Nucleus accumbens (tissue), 56 donors: ENCODE data around the gene GFRA4.

Experiments used
- DNase-seq, 56 donors: peaks; one replicate each; lab custom pipeline; 2025; lab: John Stamatoyannopoulos, UW

The GFRA4 gene, protein sequence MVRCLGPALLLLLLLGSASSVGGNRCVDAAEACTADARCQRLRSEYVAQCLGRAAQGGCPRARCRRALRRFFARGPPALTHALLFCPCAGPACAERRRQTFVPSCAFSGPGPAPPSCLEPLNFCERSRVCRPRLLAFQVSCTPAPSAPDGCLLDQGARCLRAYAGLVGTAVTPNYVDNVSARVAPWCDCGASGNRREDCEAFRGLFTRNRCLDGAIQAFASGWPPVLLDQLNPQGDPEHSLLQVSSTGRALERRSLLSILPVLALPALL

DNA sequence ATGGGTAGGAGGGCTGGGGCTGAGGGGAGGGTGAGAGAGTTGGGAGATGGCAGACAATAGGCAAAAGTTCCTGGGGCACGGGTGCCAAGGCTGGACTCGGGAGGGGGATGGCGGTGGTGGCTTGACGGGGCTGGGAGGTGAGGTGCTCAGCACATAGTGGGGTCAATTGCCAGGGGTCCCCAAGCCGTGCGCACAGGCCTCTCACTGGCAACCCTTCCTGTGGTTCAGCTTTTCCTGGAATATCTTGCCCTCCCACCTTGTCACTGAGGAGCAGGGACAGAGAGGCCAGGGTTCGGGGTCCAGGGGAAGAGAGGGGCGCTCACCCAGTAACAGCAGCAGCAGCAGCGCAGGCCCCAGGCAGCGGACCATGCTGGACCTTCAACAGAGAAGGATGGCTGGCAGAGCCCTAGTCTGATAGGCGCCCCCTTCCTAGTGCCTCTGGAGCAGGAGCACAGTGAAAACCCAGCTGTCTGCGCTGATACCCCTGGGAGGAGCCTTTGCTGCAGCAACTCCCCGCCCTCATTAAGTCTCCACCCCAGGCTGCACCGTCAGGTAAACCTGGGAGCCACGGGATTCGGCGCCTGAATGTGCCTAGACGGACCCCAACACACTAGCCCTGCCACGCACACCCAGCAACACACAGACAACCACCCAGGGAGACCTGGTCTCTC, at the start of gene GFRA4:
TSS of gene GFRA4 (minus strand) at position 369 of the 671 bp plus-strand sequence. CDS start at position 369, 0 bp downstream.
- DNase-seq, result no peak

DNA sequence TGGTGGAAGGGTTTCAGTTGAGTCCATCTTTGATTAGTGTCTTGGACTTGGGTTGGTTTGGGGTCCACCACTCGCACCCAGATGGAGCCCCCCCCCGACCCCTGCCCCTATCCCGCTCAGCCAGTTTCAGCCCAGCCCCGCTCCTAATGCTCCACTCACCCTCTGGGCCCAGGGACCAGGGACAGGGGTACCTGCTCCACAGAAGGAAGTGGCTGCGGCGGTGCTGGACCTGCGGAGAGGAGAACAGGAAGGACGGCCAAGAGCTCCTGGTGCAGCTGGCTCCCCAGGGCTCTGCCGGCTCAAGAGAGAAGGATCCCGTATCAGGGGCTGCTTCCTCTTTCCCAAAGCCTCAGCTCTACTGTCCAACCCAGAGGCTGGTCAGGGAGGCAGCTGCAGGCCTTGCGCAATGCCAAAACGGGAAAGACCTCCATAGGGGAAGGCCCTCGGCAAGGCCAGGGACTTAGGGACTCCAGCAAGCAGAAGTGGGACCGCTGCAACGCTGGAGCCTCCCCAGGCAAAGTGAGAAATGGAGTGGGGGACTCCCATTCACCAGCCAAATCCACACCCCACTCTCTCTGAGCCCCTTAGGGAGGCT, 49.2 kb upstream of the GFRA4 start, which contains the start of gene SIGLEC1:
TSS of gene SIGLEC1 (minus strand) at position 322 of the 595 bp plus-strand sequence. CDS start 5,472 bp downstream, outside the sequence.
- peak in 14 of 56 donors; percentile 5 to 47 (median 15) for DNase-seq

DNA sequence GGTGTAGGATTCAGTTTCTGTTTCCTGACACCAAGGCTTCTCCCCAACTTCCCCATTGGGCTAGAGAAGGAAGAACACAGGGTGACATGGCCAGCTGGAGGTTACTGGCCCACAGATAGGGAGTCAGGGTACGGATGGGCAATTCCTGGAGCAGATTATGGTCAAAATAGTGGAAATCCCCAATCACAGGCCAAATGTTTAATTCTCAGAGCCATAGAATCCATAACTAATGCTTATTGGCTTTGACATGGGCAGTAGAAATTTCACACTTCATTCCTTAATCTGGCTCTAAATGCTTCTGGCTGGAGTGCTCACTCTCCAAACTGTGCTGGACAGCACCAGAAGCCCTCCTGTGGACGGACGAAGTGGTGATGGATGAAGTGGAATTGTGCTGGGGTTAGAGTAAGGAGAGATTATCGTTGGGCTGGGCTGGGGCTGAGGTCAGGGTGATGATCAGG, 48.3 kb upstream of the GFRA4 start:
- no peak for DNase-seq

DNA sequence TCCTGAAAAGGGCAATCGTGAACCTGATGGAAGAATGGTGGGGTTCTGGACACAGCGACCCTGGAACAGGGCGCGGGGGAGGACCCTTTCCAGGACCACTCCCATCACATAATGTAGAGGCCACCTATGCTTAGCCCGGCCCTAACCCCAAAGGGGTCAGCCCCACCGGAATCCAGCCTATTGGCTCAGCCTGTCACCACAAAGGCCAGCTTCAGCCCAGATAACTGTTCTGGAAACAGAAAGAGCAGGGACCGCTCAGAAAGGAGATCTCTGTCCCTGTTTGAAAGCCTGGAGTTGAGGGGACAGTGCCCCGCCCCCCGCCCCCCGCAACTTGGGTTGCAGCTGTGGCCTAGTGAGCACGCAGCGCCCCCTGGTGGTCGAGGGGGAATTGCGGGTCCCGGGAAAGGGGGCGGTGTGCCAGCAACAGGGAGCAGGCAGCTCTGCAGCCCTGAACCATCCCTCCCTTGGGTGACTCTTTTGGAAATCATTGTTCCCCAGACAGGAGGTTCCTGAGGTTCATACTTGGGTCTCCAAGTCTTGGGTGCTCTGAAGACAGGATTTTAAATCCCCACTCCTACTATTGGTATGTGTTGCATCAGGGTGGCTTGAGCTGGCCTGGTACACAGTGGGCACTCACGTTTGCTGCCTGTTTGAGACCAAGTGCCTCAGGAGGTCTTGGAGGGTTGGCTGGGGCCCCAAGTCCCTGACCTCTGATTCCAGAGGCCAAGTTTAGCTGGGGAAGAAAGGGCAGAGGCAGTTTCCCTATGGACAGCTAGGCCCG, 47.7 kb upstream of the GFRA4 start:
- peak in 48 of 56 donors; percentile 8 to 87 (median 52) for DNase-seq

DNA sequence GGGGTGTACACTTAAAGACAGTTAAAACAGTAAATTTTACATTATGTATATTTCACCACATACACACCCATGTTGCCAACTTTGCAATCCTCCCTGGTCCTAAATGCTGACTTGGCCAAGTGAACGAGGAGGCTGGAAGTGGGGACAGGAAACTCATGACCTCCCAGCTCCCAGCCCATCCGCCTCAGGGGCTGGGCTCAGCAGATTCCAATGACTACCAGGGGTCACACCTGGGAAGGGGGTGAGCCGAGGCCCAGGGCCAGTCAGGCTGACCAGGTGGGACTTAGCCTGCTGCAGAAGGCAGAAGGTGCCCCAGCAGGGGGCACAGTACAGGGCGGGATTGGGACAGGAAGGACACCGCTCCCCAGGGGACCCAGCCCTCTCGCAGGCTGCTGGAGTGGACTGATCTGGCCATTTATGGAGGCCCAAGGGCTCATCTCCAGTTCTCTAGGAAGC, 46.8 kb upstream of the GFRA4 start:
- no peak for DNase-seq

DNA sequence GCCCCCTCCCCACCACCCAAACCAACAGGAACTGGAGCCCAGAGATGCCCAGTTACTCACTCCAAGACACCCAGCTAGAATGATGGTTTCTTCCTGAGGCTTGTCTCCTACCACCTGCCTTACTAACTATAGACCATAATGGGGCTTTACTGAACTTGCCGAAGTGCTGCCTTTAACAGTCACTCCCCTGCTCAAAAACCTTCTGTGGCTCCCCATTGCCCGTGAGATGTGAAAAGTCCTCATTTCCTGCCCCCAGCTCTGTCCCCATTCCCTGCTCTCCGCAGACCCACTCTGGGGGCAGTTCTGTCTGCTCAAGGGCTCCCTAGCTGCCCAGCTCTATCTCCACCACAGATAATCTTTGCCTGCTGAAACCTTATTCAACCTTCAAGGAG, 44.3 kb upstream of the GFRA4 start:
- DNase-seq, result no peak

DNA sequence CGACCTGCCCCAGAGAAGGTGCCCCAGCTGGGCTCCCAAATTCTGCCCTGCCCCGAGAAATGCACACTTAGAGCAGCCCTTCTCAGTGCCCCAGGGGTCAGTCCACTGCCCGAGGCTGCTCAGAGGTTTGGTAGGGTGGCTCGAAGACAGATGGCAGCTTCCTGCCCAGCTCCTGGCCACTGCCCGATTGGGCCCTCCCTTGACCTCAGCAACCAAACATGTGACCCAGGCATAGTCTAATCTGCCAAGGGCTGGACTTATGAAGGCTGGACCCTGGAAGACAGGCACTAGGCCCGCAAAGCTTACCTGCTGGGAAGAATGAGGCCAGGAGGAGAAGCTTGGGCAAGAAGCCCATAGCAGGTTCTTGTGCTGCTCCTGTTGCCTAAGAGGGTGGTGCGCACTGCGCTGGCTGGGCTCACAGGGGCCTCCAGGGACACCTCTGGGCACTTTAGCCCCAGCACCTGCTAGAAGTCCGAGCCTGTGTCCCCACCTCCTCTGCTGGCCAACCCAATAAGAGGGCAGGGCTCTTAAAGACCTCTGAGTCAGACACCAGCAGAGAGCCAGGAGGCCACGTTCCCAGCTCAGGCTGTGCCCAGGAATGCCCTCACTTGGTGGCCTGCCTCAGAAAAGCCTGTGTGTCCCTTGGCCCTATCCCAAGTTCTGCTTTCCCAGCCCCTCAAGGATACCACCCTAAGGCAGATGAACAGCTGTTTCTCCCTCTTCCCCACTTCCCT, 43.7 kb upstream of the GFRA4 start:
- DNase-seq, result peak in 1 of 56 donors; percentile 22

DNA sequence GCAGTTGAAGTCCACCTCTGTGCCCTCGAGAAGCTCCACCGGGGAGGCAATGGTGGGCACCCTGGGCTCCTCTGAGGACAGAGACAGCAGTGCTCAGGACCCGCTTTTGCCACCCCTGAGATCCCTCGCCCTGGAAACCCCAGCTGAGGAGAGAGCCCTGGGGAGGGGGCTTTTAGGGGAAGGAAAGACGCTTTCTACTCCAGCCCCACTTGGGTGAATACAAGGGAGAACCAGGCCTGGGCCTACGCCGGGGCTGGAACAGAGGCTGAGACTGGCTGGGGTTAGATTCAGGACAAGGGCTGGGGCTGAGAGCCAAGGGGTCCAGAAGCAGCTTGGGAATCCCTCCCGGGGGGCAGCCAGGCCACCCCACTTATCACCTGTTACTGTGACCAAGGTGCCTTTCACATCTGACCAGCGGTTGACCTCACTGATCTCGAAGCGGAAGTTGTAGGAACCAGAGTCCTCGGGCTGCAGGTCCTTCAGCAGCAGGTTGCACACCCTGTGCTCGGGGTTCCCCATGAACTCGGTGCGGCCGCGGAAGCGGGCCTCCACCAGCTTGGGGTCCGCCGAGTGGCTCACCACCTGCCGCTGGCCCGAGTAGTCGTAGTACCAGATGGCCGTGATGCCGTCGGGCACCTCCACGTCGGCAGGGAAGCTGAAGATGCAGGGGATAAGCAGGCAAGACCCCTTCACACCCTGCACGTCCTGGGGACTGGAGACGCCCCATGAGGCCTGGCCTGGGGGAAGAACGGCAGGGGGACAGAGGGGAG, 43.0 kb upstream of the GFRA4 start:
- no peak for DNase-seq

DNA sequence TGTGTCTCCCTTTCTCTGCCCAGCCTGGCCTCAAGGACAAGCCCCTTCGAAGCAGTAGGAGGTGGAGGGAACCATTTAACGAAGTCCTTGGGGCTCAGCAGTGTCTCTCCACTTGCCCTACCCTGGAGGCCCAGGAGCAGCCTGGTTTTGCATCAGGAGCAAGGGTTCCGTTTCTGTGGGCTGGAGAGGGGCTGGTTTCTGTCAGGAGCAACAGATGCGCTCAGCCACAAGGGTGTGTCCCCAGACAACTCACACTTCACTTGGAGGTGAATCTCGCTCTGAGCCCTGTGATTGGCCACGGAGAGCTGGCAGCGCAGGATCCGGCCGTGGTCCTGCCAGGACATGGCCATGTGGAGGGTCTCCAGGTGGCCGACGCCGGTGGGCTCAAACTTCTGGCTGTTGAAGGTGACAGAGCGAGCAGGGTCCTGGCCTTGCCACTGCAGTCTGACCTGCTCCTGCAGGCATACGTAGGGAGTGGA, 42.3 kb upstream of the GFRA4 start:
- DNase-seq, result no peak

DNA sequence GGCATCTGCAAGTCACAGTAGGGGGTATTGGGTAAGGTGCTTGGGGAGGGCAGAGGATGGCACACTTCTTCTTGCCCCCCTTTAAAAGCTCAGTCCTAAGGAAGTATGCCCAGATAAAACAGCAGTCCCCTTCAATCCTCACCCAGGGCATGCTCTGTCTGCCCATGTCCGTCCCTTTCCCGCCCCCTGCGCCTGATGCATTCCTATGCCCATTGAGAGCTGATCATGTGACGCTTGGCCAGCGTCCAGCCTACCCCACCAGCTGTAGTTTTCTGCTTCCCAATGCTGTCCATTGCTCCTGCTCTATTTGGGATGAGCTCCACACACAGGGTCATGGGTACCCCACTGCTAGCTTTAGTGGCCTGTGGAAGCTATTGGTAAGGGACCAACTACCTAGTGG, 40.9 kb upstream of the GFRA4 start:
- no peak for DNase-seq

DNA sequence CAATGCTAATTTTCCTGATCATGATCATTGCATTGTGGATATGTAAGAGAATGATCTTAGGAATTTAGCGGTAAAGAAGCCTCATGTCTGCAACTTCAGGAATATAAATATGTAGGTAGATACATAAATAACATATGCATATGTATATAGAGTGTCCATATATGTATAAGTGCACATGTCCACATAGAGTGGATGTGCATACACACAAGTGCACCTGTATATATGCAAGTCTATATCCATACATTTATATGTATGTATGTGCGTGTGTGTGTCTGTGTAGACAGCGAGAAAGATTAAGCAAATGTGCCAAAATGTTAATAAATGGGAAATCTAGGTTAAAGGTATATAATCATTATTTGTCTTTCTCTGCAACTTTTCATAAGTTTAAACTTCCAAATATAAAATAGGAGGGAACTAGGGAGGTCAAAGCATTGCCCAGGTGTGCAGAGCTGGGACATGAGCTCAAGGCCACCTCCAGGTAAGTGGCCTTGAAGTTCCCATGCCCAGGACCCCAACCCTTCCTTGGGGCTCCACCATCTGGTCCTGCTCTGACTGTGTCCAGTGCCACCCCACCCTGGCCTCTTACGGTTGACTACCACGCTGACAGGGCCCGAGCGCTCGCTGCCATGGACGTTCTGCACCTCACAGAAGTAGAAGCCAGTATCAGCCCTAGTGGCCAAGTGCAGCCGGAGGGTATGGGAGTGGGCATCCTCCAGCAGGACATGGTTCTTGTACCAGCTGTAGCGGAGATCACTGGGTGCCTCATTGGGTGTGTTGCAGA, 39.6 kb upstream of the GFRA4 start:
- DNase-seq, result no peak

DNA sequence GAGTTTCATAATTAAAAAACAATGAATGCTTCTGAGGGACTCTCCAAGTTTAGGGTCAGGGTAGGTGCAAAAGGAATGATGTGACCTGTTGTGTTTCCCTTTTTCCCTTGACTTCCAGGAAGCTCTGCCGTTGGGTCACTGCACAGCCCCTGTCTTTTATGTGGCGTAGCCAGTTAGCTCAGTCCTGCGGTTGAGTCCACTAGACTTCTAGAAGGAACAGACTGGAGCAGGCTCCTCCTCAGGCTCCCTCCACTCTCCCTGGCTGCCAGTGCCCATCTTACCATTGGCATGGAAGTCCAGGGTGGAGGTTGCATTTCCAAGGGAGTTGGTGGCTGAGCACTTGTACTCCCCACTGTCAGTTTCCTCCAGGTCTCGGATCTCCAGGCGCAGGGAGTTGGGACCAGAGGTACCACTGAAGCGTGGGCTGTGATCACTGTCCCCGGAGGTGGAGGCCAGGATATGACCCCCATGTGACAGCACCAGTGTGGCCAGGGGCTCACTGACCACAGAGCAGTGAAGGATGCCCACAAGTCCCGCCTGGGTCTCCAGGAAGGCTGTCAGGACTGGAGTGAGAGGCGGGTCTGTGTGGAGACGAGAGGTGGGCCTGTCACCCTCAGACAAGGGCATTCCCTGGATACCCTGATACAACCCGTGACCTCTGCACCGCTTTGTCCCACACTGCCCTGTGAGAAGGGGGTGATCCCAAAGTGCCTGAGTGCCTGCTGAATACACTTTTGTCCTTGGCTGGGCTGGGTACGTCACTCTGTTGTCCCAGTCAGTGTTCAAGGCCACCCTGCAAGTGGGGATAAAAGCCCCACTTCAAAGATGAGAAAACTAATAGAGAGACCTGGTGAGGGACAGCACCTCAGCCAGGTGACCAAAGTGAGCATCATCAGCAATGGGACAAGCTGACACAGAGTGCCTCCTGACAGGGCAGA, 38.1 kb upstream of the GFRA4 start:
- no peak for DNase-seq

DNA sequence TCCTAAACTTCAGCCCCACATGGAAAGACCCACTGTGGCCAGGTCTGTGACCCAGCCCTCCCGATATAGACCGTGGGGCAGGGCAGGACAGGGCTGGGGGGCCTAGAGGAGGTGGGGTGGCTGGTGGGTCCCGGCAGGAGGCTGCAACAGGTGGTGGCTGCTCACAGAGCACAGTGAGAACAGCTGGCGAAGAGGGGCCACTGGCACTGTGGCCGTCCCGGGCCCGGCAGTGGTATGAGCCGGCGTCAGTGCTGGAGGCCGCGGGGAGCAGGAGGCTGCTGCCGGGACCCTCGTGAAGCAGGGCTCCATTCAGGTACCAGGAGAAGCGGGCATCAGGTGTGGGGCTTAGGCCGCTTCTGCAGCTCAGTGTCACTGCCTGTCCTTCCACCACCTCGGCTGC, 35.8 kb upstream of the GFRA4 start:
- DNase-seq, result no peak

DNA sequence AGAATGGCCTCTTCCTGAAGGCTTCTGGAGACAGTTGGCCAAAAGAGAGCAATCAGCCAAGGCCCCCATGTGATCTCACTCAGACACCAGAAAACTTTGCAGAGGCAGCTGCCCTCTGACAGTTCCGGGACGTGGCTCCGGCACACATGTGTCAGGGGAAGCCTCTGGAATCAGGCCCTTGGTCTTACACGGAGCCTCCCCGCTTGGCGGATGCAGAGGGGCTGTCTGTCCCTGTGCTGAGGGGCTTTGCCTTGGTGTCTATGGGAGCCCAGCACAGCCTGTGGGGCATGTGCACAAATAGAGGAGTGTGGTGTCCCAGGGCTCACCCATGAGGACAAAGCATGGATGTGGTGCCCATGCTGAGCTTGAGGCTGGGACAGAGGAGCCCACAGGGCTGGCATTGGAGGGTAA, 35.4 kb upstream of the GFRA4 start:
- DNase-seq, result no peak

DNA sequence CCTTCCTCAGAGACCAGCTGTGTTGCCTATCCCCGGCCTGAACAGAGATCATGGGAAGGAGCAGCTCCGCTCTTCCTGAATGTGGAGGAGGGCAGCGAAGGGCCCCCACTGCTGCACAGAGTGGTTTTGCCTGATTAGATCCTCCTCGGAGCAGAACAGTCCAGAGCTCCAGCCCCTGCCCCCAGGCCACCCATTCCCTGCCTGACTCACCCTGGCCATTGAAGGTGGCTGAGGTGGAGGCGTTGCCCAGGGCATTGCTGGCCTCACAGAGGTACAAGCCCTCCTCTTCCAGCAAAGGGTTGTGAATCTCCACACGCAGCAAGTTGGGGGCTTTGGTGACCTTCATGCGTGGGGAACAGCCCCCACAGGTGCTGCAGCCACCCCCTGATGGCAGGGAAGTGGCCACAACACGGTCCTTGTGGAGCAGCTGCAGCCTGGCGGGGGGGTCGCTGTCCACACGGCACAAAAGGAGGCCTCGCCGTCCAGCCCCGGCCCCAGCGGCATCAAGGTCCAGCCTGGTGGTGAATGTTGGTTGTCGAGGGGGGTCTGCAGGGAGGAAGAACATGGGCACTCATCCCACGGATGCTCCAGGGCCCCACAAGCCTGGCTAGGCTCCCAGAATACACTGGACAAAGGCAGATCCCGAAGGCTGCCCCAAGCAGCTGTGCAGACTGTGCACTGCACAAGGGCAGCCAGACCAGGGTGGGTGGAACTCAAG, 34.5 kb upstream of the GFRA4 start:
- DNase-seq, result no peak
